OCI-LY7 (cell line): ENCODE data around the gene SIRT6.
"Not testable (repeated sequence)": the region's sequence is repeated elsewhere in the genome, so short reads cannot be mapped to it uniquely, and the experiment has no call there.

Experiments used
- EZH2phosphoT487 ChIP-seq: fragments of 200-600 bp; sonication (generic); IDR thresholded peaks from 2 replicates; pipeline ENCODE4 v1.6.1; 2018; ENCODE audit warnings: low read depth, borderline replicate concordance, mild to moderate bottlenecking, mixed run types, antibody characterized with exemption, low read length, moderate library complexity, mixed read lengths
- TF ChIP-seq, protein P1 (sequence below): fragments of 200-600 bp; sonication (generic); conservative IDR thresholded peaks from 2 replicates; pipeline ENCODE4 v1.5.1; 2014; ENCODE audit warnings: mild to moderate bottlenecking, antibody characterized with exemption, low read length, moderate library complexity, mixed read lengths

DNA sequence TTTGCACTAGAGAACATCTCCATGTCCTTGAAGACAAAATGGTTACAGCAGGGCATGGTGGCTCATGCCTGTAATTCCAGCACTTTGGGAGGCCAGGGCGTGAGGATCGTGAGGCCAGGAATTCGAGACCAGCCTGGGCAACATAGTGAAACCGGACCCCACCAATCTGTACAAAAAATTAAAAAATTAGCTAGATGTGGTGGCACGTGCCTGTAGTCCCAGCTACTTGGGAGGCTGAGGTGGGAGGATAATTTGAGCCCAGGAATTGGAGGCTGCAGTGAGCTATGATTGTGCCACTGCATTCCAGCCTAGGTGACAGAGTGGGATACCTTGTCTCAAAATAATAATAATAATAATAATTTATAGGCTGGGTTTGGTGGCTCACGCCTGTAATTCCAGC lies 47.9 kb upstream of the SIRT6 start:
- TF ChIP-seq, protein P1, sequence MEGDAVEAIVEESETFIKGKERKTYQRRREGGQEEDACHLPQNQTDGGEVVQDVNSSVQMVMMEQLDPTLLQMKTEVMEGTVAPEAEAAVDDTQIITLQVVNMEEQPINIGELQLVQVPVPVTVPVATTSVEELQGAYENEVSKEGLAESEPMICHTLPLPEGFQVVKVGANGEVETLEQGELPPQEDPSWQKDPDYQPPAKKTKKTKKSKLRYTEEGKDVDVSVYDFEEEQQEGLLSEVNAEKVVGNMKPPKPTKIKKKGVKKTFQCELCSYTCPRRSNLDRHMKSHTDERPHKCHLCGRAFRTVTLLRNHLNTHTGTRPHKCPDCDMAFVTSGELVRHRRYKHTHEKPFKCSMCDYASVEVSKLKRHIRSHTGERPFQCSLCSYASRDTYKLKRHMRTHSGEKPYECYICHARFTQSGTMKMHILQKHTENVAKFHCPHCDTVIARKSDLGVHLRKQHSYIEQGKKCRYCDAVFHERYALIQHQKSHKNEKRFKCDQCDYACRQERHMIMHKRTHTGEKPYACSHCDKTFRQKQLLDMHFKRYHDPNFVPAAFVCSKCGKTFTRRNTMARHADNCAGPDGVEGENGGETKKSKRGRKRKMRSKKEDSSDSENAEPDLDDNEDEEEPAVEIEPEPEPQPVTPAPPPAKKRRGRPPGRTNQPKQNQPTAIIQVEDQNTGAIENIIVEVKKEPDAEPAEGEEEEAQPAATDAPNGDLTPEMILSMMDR, result not testable (repeated sequence)
- TF ChIP-seq EZH2phosphoT487, result not testable (repeated sequence)
